H1 (cell line): ENCODE results near the gene FBXL15. TPM values are rescaled to one million over a fixed set of nuclear protein-coding genes. Genes with fewer than 3 reads are reported as not detected.
A peak's percentile ranks its signal among the peaks of the same experiment; 100 is the strongest.

Experiments
- ASH2L ChIP-seq: fragments of 200-600, 300-600 bp; sonication (generic); IDR thresholded peaks from one replicate; pipeline ENCODE4 v1.7.1; 2017; ENCODE audit warnings: low read length
- ATF3 ChIP-seq: IDR thresholded peaks from 2 replicates; pipeline ENCODE4 v1.6.1; 2011; ENCODE audit warnings: low read depth, mild to moderate bottlenecking, low read length; ENCODE audit not compliant: insufficient read depth
- BRCA1 ChIP-seq: IDR thresholded peaks from 2 replicates; pipeline ENCODE4 v1.6.1; 2012; ENCODE audit warnings: low read depth, low read length, improper control_type of control experiment
- CBX5 ChIP-seq: fragments of 300-800, 300-1000 bp; sonication (generic); IDR thresholded peaks from 2 replicates; pipeline ENCODE4 v1.7.1; 2016; ENCODE audit warnings: antibody characterized with exemption, low read length, low read depth
- CBX8 ChIP-seq: fragments of 300-800, 300-1000 bp; sonication (generic); IDR thresholded peaks from 2 replicates; pipeline ENCODE4 v1.7.1; 2016; ENCODE audit warnings: low read depth, low read length, borderline replicate concordance
- CREB1 ChIP-seq: IDR thresholded peaks from 2 replicates; pipeline ENCODE4 v1.6.1; 2012; ENCODE audit warnings: inconsistent platforms
- CTCF ChIP-seq, 3 experiments: IDR thresholded peaks; 1 replicate in 2 of 3; 2 replicates in 1 of 3; pipeline versions ENCODE4 v1.5.1 to v1.6.1; 2011; ENCODE audit warnings: low read length in 3 of 3, mild to moderate bottlenecking in 3 of 3, inconsistent platforms in 2 of 3, low read depth in 1 of 3, moderate library complexity in 1 of 3; ENCODE audit not compliant: insufficient read depth in 1 of 3; ENCODE audit errors: control extremely low read depth in 1 of 3
- EGR1 ChIP-seq: IDR thresholded peaks from 2 replicates; pipeline ENCODE4 v1.6.1; 2011; ENCODE audit warnings: low read depth, low read length, borderline replicate concordance
- GABPA ChIP-seq: IDR thresholded peaks from 2 replicates; pipeline ENCODE4 v1.6.1; 2011; ENCODE audit warnings: mild to moderate bottlenecking, low read length, moderate library complexity, borderline replicate concordance; ENCODE audit not compliant: insufficient read depth
- HDAC6 ChIP-seq: IDR thresholded peaks from one replicate; pipeline ENCODE4 v1.7.1; 2012; ENCODE audit warnings: low read depth, mild to moderate bottlenecking, inconsistent platforms, low read length, moderate library complexity
- JUN ChIP-seq: IDR thresholded peaks from 2 replicates; pipeline ENCODE4 v1.6.1; 2011; ENCODE audit warnings: low read depth, mild to moderate bottlenecking, improper control_type of control experiment, low read length
- KDM1A ChIP-seq: fragments of 200-600, 300-600 bp; sonication (generic); IDR thresholded peaks from 2 replicates; pipeline ENCODE4 v1.7.1; 2016; ENCODE audit warnings: mild to moderate bottlenecking, low read length, borderline replicate concordance
- KDM5A ChIP-seq: fragments of 200-600 bp; IDR thresholded peaks from 2 replicates; pipeline ENCODE4 v1.7.1; 2012; ENCODE audit warnings: mild to moderate bottlenecking, low read length, inconsistent platforms, mixed read lengths
- NRF1 ChIP-seq: IDR thresholded peaks from 2 replicates; pipeline ENCODE4 v1.6.1; 2011; ENCODE audit warnings: mild to moderate bottlenecking, low read depth, low read length, improper control_type of control experiment
- PHF8 ChIP-seq: fragments of 200-600 bp; sonication (generic); conservative IDR thresholded peaks from 2 replicates; pipeline ENCODE4 v1.7.1; 2012; ENCODE audit warnings: low read depth, mild to moderate bottlenecking, inconsistent platforms, low read length, moderate library complexity
- RXRA ChIP-seq: IDR thresholded peaks from 2 replicates; pipeline ENCODE4 v1.6.1; 2011; ENCODE audit warnings: low read depth, mild to moderate bottlenecking, low read length, moderate library complexity; ENCODE audit not compliant: insufficient read depth
- SAP30 ChIP-seq: fragments of 300-600 bp; sonication (generic); IDR thresholded peaks from 2 replicates; pipeline ENCODE4 v1.7.1; 2012; ENCODE audit warnings: low read length, moderate library complexity, mild to moderate bottlenecking, inconsistent platforms; ENCODE audit not compliant: insufficient read depth, insufficient replicate concordance
- SIX5 ChIP-seq: IDR thresholded peaks from 2 replicates; pipeline ENCODE4 v1.6.1; 2011; ENCODE audit warnings: mild to moderate bottlenecking, low read depth, low read length
- SRF ChIP-seq: IDR thresholded peaks from 2 replicates; pipeline ENCODE4 v1.6.1; 2011; ENCODE audit warnings: mild to moderate bottlenecking, low read depth, low read length, moderate library complexity
- TCF12 ChIP-seq: IDR thresholded peaks from 2 replicates; pipeline ENCODE4 v1.6.1; 2011; ENCODE audit warnings: low read depth, mild to moderate bottlenecking, low read length
- ZNF274 ChIP-seq: IDR thresholded peaks from 2 replicates; pipeline ENCODE4 v1.7.0; 2012; ENCODE audit warnings: low read length, borderline replicate concordance; ENCODE audit errors: extremely low read depth
- polyA plus RNA-seq, 7 experiments: library from polyadenylated mRNA; depleted of rRNA in 3 of 7; stranded (reverse) in 5 of 7; unstranded in 2 of 7; fragments of >200 nt in 5 of 7; fragments of 200-250 nt in 2 of 7; gene quantifications; 1 replicate in 5 of 7; 2 replicates in 1 of 7; 4 replicates in 1 of 7; pipeline versions ENCODE4 v1.2.1 to v1.2.3, GENCODE V29; 2011 to 2013; ENCODE audit warnings: missing spikeins in 2 of 7, mixed read lengths in 2 of 7
- total RNA-seq: library from RNA; stranded (reverse); fragmentation: NEBNext Ultra II Directional; extraction: Animal tissue kit (Norgen Biotek cat#: 25700); gene quantifications from 2 replicates; pipeline ENCODE4 v1.2.1, GENCODE V29; 2021

Gene FBXL15
- total and polyA plus RNA-seq, 2 of the 8 experiments (the other 6 are each of a cell fraction or from before 2014, with no cell fraction given) = 11.3 to 22.6 TPM

GRCh38 chr10:102395400-102396316, 25.0 kb upstream of the FBXL15 start, which contains the start of gene NFKB2 (continued):
- TF ChIP-seq TCF12 (no peak), PHF8 (no peak), HDAC6 (no peak), CBX5 (no peak), GABPA (no peak), ATF3 (no peak), BRCA1 (no peak), EGR1 (0 out of 2 replicates have a peak, but pooled peaks have one; percentile 60), ZNF274 (no peak), SAP30 (peak; percentile 32), ASH2L (no peak), KDM1A (no peak), CREB1 (peak; percentile 94), RXRA (no peak), CBX8 (no peak), NRF1 (no peak), SIX5 (no peak), SRF (no peak), JUN (no peak), CTCF (IDR thresholded peaks at IDR 0.05; ENCODE audit: control extremely low read depth in 1 of 3, insufficient read depth in 1 of 3, low read depth in 1 of 3, low read length in 3 of 3) (no peak), KDM5A (no peak)
